ENCODE results near the gene CHKA. TPM values are rescaled to one million over a fixed set of nuclear protein-coding genes. Genes with fewer than 3 reads are reported as not detected.

Gene CHKA
- total RNA-seq, 2 donors from 2014 or later = 50.1 to 83.7 TPM

DNA sequence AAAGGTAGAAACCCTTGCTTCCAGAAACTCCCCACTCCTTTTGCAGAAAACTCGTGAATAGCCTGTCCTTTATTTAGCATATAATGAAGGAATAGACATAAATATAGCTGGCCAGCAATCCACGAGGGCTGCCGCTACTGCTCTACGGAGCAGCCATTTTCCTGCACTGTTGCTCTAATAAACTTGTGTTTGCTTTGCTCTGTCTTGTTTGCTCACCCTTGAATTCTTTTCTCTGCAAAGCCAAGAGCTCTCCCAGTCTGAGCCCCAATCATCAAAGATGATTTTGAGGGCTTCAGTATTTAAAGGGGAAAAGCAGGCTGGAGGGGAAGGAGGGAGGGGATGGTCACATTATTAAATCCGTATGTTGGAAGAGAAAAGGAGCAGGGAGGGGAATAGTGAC lies 16.6 kb upstream of the CHKA start:
- no peaks in the 10 kb centered on the region for H3K27me3 ChIP-seq
- H3K9ac ChIP-seq (ENCODE audit: low read depth in 2 of 2, low read length in 2 of 2) = peak overlapping the region in 1 of 2 donors; percentile 40
- no peaks in the 10 kb centered on the region for H3K36me3 ChIP-seq
- DNase-seq = no peak
- H3K9me3 ChIP-seq = no peaks in the 10 kb centered on the region
- no peaks in the 10 kb centered on the region for H3K4me1 ChIP-seq
- TF ChIP-seq, protein P1, sequence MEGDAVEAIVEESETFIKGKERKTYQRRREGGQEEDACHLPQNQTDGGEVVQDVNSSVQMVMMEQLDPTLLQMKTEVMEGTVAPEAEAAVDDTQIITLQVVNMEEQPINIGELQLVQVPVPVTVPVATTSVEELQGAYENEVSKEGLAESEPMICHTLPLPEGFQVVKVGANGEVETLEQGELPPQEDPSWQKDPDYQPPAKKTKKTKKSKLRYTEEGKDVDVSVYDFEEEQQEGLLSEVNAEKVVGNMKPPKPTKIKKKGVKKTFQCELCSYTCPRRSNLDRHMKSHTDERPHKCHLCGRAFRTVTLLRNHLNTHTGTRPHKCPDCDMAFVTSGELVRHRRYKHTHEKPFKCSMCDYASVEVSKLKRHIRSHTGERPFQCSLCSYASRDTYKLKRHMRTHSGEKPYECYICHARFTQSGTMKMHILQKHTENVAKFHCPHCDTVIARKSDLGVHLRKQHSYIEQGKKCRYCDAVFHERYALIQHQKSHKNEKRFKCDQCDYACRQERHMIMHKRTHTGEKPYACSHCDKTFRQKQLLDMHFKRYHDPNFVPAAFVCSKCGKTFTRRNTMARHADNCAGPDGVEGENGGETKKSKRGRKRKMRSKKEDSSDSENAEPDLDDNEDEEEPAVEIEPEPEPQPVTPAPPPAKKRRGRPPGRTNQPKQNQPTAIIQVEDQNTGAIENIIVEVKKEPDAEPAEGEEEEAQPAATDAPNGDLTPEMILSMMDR (IDR thresholded peaks at IDR 0.05) = no peak
- intact Hi-C loops (cut with DNase I) = no loop called here
- H3K4me3 ChIP-seq = no peak overlapping the region
- no peak overlapping the region for H3K27ac ChIP-seq

DNA sequence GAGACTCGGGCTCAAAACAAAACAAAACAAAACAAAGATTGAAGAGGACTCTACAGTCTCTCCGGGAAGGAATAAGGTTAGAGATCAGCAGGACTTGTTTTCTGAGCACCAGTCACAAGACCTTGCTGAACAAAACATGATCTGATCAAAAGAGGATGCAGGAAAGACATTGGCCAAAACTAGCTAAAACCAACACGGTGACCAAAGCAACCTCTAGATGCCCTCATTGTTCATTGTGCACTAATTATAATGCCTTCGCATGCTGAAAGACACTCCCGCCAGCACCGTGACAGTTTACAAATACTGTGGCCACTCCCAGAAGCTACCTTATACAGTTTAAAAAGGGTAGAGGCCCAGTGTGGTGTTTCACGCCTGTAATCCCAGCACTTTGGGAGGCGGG lies 15.7 kb upstream of the CHKA start:
- no peaks in the 10 kb centered on the region for H3K36me3 ChIP-seq
- no peaks in the 10 kb centered on the region for H3K9me3 ChIP-seq
- no peak overlapping the region for H3K27ac ChIP-seq
- TF ChIP-seq, protein P1 (IDR thresholded peaks at IDR 0.05) = no peak
- no peaks in the 10 kb centered on the region for H3K4me1 ChIP-seq
- no peak overlapping the region for H3K9ac ChIP-seq (ENCODE audit: low read depth in 2 of 2, low read length in 2 of 2)
- no peak for DNase-seq
- H3K4me3 ChIP-seq = no peak overlapping the region
- intact Hi-C loops (cut with DNase I) = no loop called here
- no peaks in the 10 kb centered on the region for H3K27me3 ChIP-seq

DNA sequence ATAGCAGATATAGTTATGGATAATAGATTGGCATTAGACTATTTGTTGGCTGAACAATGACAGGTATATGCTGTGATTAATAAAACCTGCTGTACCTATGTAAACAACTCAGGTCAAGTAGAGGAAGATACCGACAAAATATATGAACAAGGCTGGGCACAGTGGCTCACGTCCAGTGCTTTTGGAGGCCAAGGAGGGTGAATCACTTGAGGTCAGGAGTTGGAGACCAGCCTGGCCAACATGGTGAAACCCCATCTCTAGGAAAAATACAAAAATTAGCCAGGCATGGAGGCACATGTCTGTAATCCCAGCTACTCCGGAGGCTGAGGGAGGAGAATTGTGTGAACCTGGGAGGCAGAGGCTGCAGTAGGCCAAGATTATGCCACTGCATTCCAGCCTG lies 14.0 kb upstream of the CHKA start:
- Histone ChIP-seq H3K27me3 (no peaks in the 10 kb centered on the region), H3K9me3 (no peaks in the 10 kb centered on the region), H3K4me3 (no peak overlapping the region), H3K4me1 (no peaks in the 10 kb centered on the region), H3K9ac (ENCODE audit: low read depth in 2 of 2, low read length in 2 of 2) (no peak overlapping the region), H3K36me3 (no peaks in the 10 kb centered on the region), H3K27ac (no peak overlapping the region)
- TF ChIP-seq, protein P1 (IDR thresholded peaks at IDR 0.05) = no peak
- no peak for DNase-seq
- intact Hi-C loops (cut with DNase I) = no loop called here

DNA sequence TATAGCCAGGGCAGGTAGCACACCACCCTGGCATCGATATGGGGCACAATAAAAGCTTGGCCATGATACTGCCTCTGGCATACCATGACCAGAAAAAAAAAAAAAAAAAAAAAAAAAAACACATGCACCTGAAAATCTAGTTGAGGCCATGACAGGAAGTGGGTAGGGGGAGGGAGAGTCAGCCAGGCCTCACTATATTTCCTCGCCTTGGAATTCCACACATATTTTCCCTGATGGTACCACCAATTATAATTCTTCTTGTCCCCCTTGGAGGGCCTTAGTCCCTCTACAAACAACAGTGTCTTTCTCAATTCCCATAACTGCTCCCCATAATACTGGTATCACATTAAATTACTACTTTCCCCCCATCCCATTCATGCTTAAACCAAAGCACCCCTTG lies 12.6 kb upstream of the CHKA start:
- Histone ChIP-seq H3K4me3 (no peak overlapping the region), H3K9me3 (no peaks in the 10 kb centered on the region), H3K36me3 (no peaks in the 10 kb centered on the region), H3K27ac (no peak overlapping the region), H3K4me1 (peaks cover 4% of the 10 kb centered on the region), H3K9ac (ENCODE audit: low read depth in 2 of 2, low read length in 2 of 2) (no peak overlapping the region), H3K27me3 (no peaks in the 10 kb centered on the region)
- DNase-seq = no peak
- TF ChIP-seq, protein P1 (IDR thresholded peaks at IDR 0.05) = no peak
- intact Hi-C loops (cut with DNase I) = no loop called here

DNA sequence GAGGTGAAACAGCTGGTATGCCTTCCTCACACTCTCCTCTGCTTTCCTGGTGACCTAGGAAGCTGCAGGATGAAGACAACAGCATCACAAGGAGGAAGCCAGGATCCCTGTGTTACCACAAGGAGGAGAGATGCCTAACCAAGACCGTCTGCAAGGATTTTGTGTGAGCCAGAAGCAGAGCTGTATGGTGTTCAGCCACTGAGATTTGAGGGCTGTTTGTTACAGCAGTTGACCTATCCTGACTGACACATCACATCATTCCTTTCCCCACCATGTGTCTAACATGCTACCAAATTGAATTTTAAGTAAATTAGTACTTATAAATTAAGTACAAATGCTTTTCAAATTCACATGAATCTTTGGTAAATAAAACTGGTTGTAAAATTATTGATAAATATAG lies 8.9 kb upstream of the CHKA start:
- no peak for DNase-seq
- TF ChIP-seq, protein P1 (IDR thresholded peaks at IDR 0.05) = no peak

More for the DNA sequence above, 8.9 kb upstream of the CHKA start:
- intact Hi-C loops (cut with DNase I) = no loop called here
- Histone ChIP-seq H3K27me3 (no peaks in the 10 kb centered on the region), H3K9ac (ENCODE audit: low read depth in 2 of 2, low read length in 2 of 2) (no peak overlapping the region), H3K27ac (no peak overlapping the region), H3K4me1 (peaks cover 8% of the 10 kb centered on the region), H3K4me3 (no peak overlapping the region), H3K36me3 (no peaks in the 10 kb centered on the region), H3K9me3 (no peaks in the 10 kb centered on the region)
